DND-41 (cell line): Measurements from ENCODE around the gene GABBR2.

Experiments used
- ATAC-seq: fragments of 200-7000 bp; cut with Tn5 transposase; 3 replicates; pipeline ENCODE4 v1.9.1; 2021; ENCODE audit warnings: low read depth; ENCODE audit not compliant: insufficient read depth
- DNase-seq: peaks from one replicate; pipeline ENCODE4 v3.0.0-alpha.2; 2020
- H2AFZ ChIP-seq: 2 replicates; pipeline ENCODE4 v1.6.0; 2012; ENCODE audit warnings: low read depth, low read length
- H3K27ac ChIP-seq: 2 replicates; pipeline ENCODE4 v1.5.1; 2012; ENCODE audit warnings: low read length, inconsistent platforms
- H3K27me3 ChIP-seq: fragments of 200-600 bp; sonication (generic); 2 replicates; pipeline ENCODE4 v1.6.0; 2012; ENCODE audit warnings: low read length, mild to moderate bottlenecking, inconsistent platforms; ENCODE audit not compliant: insufficient read depth, poor library complexity
- H3K36me3 ChIP-seq: 2 replicates; pipeline ENCODE4 v1.5.1; 2012; ENCODE audit warnings: low read length, inconsistent platforms; ENCODE audit not compliant: insufficient read depth
- H3K4me1 ChIP-seq: 2 replicates; pipeline ENCODE4 v1.5.1; 2012; ENCODE audit warnings: mild to moderate bottlenecking, low read length; ENCODE audit not compliant: insufficient read depth
- H3K4me2 ChIP-seq: 2 replicates; pipeline ENCODE4 v1.6.0; 2012; ENCODE audit warnings: mild to moderate bottlenecking, moderate library complexity, low read length, inconsistent platforms; ENCODE audit not compliant: insufficient read depth
- H3K4me3 ChIP-seq, 2 experiments: fragments of 200-600 bp in 1 of 2; shearing (Covaris generic) in 1 of 2; 2 replicates each; pipeline ENCODE4 v1.5.1; 2012 to 2016; ENCODE audit warnings: inconsistent platforms in 2 of 2, low read length in 2 of 2, mild to moderate bottlenecking in 2 of 2, low read depth in 1 of 2, moderate library complexity in 1 of 2
- H3K79me2 ChIP-seq: 2 replicates; pipeline ENCODE4 v1.6.0; 2012; ENCODE audit warnings: low read length, inconsistent platforms; ENCODE audit not compliant: insufficient read depth
- H3K9ac ChIP-seq: 2 replicates; pipeline ENCODE4 v1.6.0; 2012; ENCODE audit warnings: low read depth, mild to moderate bottlenecking, inconsistent platforms, low read length, moderate library complexity
- H3K9me3 ChIP-seq: 2 replicates; pipeline ENCODE4 v1.5.1; 2012; ENCODE audit warnings: low read length, moderate library complexity, mild to moderate bottlenecking, inconsistent platforms; ENCODE audit not compliant: insufficient read depth, severe bottlenecking
- H4K20me1 ChIP-seq: 2 replicates; pipeline ENCODE4 v1.6.0; 2012; ENCODE audit warnings: low read length; ENCODE audit not compliant: insufficient read depth
- CTCF ChIP-seq: IDR thresholded peaks from 2 replicates; pipeline ENCODE4 v1.5.1; 2012; ENCODE audit warnings: borderline replicate concordance, low read length, moderate library complexity, mild to moderate bottlenecking; ENCODE audit not compliant: poor library complexity, severe bottlenecking; ENCODE audit errors: extremely low read depth
- EZH2 ChIP-seq: IDR thresholded peaks from 3 replicates; pipeline ENCODE4 v1.6.1; 2012; ENCODE audit warnings: borderline replicate concordance, low read depth, mild to moderate bottlenecking, moderate library complexity, low read length, inconsistent platforms; ENCODE audit not compliant: severe bottlenecking

Gene GABBR2

GRCh38 chr9:98428454-98428853 is 280.3 kb downstream of the GABBR2 start:
- Histone ChIP-seq H3K9ac (no peak overlapping the region), H3K4me1 (no peaks in the 10 kb centered on the region), H3K4me3 (no peak overlapping the region), H2AFZ (no peak overlapping the region), H3K27me3 (no peaks in the 10 kb centered on the region), H3K79me2 (no peaks in the 10 kb centered on the region), H3K9me3 (no peaks in the 10 kb centered on the region), H4K20me1 (no peaks in the 10 kb centered on the region), H3K36me3 (no peaks in the 10 kb centered on the region), H3K27ac (no peak overlapping the region), H3K4me2 (no peak overlapping the region)
- ATAC-seq (no peak), DNase-seq (no peak)
- TF ChIP-seq EZH2 (no peak), CTCF (no peak)

- Histone ChIP-seq H3K4me2 (no peak overlapping the region), H3K79me2 (no peaks in the 10 kb centered on the region), H3K9ac (no peak overlapping the region), H2AFZ (no peak overlapping the region), H3K27me3 (no peaks in the 10 kb centered on the region), H4K20me1 (no peaks in the 10 kb centered on the region), H3K9me3 (no peaks in the 10 kb centered on the region), H3K36me3 (no peaks in the 10 kb centered on the region), H3K4me3 (no peak overlapping the region), H3K27ac (no peak overlapping the region), H3K4me1 (no peaks in the 10 kb centered on the region)
- DNase-seq (no peak), ATAC-seq (no peak)
- TF ChIP-seq EZH2 (no peak), CTCF (no peak)
Observed at GRCh38 chr9:98427491-98427890, 281.2 kb downstream of the GABBR2 start.

GRCh38 chr9:98425079-98425478 is 283.7 kb downstream of the GABBR2 start:
- Histone ChIP-seq H3K4me3 (no peak overlapping the region), H3K79me2 (no peaks in the 10 kb centered on the region)

More at GRCh38 chr9:98425079-98425478, 283.7 kb downstream of the GABBR2 start:
- Histone ChIP-seq H3K4me1 (no peaks in the 10 kb centered on the region), H3K36me3 (no peaks in the 10 kb centered on the region), H3K9me3 (no peaks in the 10 kb centered on the region), H4K20me1 (no peaks in the 10 kb centered on the region), H3K27ac (no peak overlapping the region), H3K9ac (no peak overlapping the region), H3K4me2 (no peak overlapping the region), H2AFZ (no peak overlapping the region), H3K27me3 (no peaks in the 10 kb centered on the region)
- TF ChIP-seq CTCF (no peak), EZH2 (no peak)
- ATAC-seq (no peak), DNase-seq (no peak)
